ENCODE measurements around the gene DIS3L2. TPM values are rescaled to one million over a fixed set of nuclear protein-coding genes. Genes with fewer than 3 reads are reported as not detected.

The DIS3L2 gene
- total and polyA plus RNA-seq, 2 of the 4 experiments (the other 2 are of a cell fraction) = 14.7 to 19.2 TPM

- ChIA-PET CTCF (no interaction called here), POLR2A (ENCODE audit: unreplicated experiment) (no interaction called here)
- dilution Hi-C loops (cut with HindIII; ENCODE audit: low sequenced_read_pairs, unreplicated experiment) = no loop called here
- Histone ChIP-seq H2BK20ac (ENCODE audit: low read depth, low read length) (no peak overlapping the region), H3K4me3 (ENCODE audit: insufficient read depth, low read depth, low read length) (no peak overlapping the region), H4K20me1 (ENCODE audit: insufficient read depth, low read length) (no peaks in the 10 kb centered on the region), H2BK120ac (ENCODE audit: low read depth, low read length) (no peak overlapping the region), H3K4ac (ENCODE audit: low read depth, low read length) (no peak overlapping the region), H3K36me3 (ENCODE audit: control insufficient read depth, insufficient read depth, low read length) (peaks cover 8% of the 10 kb centered on the region), H3K56ac (ENCODE audit: extremely low read depth, insufficient read depth, low read length) (no peak overlapping the region), H3K14ac (replicated peaks; ENCODE audit: low read depth, low read length) (no peak overlapping the region), H3K4me1 (ENCODE audit: control insufficient read depth, insufficient read depth, low read length) (no peaks in the 10 kb centered on the region), H2AFZ (replicated peaks; ENCODE audit: low read length, poor library complexity) (no peak overlapping the region), H3K4me2 (ENCODE audit: low read depth, low read length) (no peak overlapping the region), H2AK5ac (ENCODE audit: low read depth, low read length) (no peak overlapping the region), H3K9ac (ENCODE audit: low read depth, low read length) (no peak overlapping the region), H3K27me3 (ENCODE audit: control insufficient read depth, insufficient read depth, low read length) (no peaks in the 10 kb centered on the region), H3K79me1 (ENCODE audit: low read depth in 1 of 2, low read length in 2 of 2) (peaks cover 0 to 4% of the 10 kb centered on the region in 2 experiments; a peak in 1 of 4 replicates), H3K9me1 (ENCODE audit: insufficient read depth, low read length) (no peaks in the 10 kb centered on the region), H3K27ac (ENCODE audit: insufficient read depth, low read length) (no peak overlapping the region), H4K8ac (ENCODE audit: low read depth in 2 of 2, low read length in 2 of 2) (no peak overlapping the region), H4K91ac (ENCODE audit: insufficient read depth, low read depth, low read length) (no peak overlapping the region), H2AK9ac (replicated peaks; ENCODE audit: low read depth, low read length, poor library complexity) (no peak overlapping the region), H4K5ac (ENCODE audit: low read depth, low read length) (no peak overlapping the region), H3K9me3 (ENCODE audit: control insufficient read depth, insufficient read depth, low read length) (no peaks in the 10 kb centered on the region), H3K18ac (ENCODE audit: low read depth, low read length) (no peak overlapping the region), H2BK15ac (ENCODE audit: low read depth, low read length) (no peak overlapping the region), H3K23ac (ENCODE audit: low read depth, low read length) (no peak overlapping the region), H2BK5ac (ENCODE audit: low read depth, low read length, poor library complexity, severe bottlenecking) (no peak overlapping the region)
- intact Hi-C loops (cut with micrococcal nuclease) = no loop called here
- no TSS peak for BruUV-seq (replicated peaks)
- DNase-seq (no peak), ATAC-seq (ENCODE audit: low read depth) (no peak)
- TF ChIP-seq MXI1 (IDR thresholded peaks at IDR 0.05; ENCODE audit: borderline replicate concordance, low read depth, low read length) (no peak), CEBPB (IDR thresholded peaks at IDR 0.05; ENCODE audit: low read depth, low read length) (no peak), CHD1 (IDR thresholded peaks at IDR 0.05; ENCODE audit: low read depth, low read length) (no peak), SMC3 (IDR thresholded peaks at IDR 0.05; ENCODE audit: low read depth, low read length) (no peak), USF2 (IDR thresholded peaks at IDR 0.05; ENCODE audit: low read depth, low read length) (no peak), ELK1 (IDR thresholded peaks at IDR 0.05; ENCODE audit: borderline replicate concordance, low read depth, low read length) (no peak), RAD21 (IDR thresholded peaks at IDR 0.05; ENCODE audit: low read length) (no peak), MAFK (IDR thresholded peaks at IDR 0.05; ENCODE audit: low read depth, low read length) (no peak)
- in situ Hi-C loops (cut with MboI; ENCODE audit: low sequenced_read_pairs) = no loop called here
These were observed 66.0 kb downstream of the DIS3L2 start for GRCh38 chr2:232027530-232027929.
